GM19351 (cell line): ENCODE results near the gene GRN.
"Not testable (repeated sequence)": the region's sequence is repeated elsewhere in the genome, so short reads cannot be mapped to it uniquely, and the experiment has no call there.

ENCODE experiments used
- ATAC-seq: cut with Tn5 transposase; IDR thresholded peaks from one replicate; pipeline ENCODE4 v1.9.1; 2021; ENCODE audit warnings: mild to moderate bottlenecking, moderate library complexity; ENCODE audit not compliant: unreplicated experiment

GRN gene

GRCh38 chr17:44321246-44322120 lies 23.6 kb upstream of the GRN start:
- ATAC-seq: no peak

- no peak for ATAC-seq
Measured at GRCh38 chr17:44322236-44322895, 22.7 kb upstream of the GRN start.

- no peak for ATAC-seq
Measured at GRCh38 chr17:44323359-44324091, 21.6 kb upstream of the GRN start.

DNA sequence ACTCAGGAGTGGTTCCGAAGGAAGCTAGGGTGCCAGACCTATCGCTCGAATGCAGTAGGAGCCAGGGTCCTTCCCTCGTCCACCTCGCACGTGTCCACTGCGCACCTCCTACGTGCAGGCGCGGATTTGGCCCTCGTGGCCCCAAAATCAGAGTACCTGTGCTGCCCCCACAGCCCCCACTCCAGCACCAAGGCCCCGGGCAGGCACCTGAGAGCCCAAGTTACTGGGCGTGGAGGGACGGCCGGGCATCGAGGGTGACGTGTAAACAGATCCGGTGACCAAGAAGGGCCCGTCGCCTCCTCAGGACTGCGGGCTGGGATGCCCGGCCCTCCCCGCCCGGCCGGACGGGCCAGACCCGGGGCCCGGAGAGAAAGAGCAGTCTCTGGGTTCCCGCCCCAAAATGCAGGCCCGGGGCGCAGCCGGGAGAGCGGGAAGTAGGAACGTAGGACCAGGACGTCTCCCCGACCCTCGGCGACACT lies 21.0 kb upstream of the GRN start:
- no peak for ATAC-seq

DNA sequence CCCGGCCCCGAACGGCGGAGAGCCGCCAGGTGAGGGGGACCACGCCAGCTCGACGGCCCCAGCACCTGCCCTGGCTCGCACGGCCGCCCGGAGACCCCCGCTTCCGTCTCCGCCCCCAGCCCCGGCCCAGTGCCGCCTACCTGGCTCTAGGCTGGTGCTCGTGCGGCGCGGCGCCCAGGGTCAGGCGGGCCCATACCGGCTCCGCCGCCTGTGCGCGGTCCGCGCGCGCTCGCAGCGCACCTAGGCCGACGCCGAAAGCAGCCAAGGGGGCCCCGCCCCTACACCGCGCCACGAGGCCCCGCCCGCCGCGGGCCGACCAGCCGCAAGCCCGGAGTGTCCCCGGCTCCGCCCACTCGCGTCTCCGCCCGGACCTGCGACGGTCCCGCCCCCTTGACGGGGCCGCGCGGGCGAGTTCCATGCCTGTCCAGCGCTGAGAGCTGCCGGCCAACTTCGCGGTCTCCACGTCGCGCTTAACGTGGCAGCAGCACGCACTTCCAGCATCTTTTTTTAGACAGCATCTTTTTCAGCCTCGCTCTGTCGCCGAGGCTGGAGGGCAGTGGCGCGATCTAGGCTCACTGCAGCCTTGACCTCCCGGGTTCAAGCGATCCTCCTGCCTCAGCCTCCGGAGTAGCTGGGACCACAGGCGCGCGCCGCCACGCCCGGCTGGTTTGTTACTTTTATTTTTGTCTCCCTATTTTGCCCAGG lies 20.4 kb upstream of the GRN start, which contains the start of gene SLC25A39:
SLC25A39 (minus strand) TSS at position 253 of the 705 bp plus-strand sequence. CDS start 1,261 bp downstream, outside the sequence.
- peak; percentile 61 for ATAC-seq

- peak; percentile 55 for ATAC-seq
Measured at GRCh38 chr17:44326861-44327444, 18.1 kb upstream of the GRN start.

DNA sequence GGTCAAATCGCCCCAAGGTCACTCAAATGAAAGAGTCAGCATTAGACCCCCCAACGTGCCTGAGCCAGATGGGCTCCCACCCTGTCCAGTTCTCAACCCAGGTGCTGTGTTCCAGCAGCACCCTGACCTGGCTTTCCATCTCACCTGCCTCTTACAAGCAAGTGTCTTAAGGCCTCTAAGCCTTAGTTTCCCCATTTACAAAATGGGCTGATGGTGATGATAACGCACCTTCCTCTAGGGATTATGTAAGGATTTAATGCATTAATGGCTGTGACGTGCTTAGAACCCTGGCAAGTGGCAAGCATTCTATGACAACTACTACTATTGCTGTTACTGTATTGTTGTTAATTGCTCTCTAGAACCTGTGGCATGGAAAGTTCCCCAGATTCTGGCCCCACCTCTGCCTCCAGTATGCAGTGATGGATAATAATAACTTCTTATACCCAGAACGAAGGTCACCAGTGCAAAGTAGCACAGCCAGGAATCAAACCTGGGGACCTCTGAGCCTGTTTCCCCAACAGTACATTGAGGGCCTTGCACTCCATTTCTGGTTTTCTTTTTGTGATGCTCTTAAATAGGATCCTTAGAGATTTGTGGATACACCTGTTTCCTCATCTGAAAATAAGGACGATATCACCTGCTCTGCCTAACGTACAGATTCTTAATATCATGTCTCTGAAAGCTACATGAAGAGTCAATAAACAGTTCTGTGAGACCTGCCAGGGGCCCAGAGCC lies 17.2 kb upstream of the GRN start:
- ATAC-seq: no peak

- not testable (repeated sequence) for ATAC-seq
Measured at GRCh38 chr17:44329516-44329915, 15.6 kb upstream of the GRN start.

DNA sequence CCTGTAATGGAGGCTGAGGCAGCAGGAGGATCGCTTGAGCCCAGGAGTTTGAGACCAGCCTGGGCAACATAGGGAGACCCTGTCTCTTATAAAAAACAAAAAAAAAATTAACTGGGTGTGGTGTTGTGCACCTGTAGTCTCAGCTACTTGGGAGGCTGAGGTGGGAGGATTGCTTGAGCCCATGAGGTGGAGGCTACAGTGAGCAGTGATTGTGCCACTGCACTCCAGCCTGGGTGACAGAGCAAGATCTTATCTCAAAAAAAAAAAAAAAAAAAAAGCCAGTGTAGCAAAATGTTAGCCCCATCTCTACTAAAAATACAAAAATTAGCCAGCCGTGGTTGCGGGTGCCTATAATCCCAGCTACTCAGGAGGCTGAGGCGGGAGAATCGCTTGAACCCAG lies 14.8 kb upstream of the GRN start:
- ATAC-seq: not testable (repeated sequence)

- no peak for ATAC-seq
Measured at GRCh38 chr17:44331249-44331760, 13.8 kb upstream of the GRN start.

DNA sequence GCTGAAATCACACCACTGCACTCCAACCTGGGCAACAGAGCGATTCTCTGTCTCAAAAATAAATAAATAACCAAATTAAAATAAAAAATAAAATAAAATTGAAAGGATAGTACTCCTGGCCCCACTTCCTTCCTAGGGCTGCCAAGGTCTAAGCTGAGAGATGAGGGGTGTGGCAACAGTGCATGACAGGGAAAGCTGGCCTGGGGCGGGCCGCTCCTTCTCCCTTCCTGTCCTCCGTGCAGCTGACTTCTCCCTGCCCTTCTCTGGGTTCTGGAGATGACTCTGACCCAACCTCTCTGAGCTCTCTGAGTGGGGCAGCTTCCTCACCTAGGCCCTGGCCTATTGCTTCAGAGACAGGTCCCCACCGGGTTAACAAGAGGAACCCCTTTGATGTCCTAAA lies 11.7 kb upstream of the GRN start:
- no peak for ATAC-seq

GRCh38 chr17:44334315-44334714 lies 10.8 kb upstream of the GRN start:
- ATAC-seq: no peak

GRCh38 chr17:44334727-44335126 lies 10.4 kb upstream of the GRN start:
- no peak for ATAC-seq

DNA sequence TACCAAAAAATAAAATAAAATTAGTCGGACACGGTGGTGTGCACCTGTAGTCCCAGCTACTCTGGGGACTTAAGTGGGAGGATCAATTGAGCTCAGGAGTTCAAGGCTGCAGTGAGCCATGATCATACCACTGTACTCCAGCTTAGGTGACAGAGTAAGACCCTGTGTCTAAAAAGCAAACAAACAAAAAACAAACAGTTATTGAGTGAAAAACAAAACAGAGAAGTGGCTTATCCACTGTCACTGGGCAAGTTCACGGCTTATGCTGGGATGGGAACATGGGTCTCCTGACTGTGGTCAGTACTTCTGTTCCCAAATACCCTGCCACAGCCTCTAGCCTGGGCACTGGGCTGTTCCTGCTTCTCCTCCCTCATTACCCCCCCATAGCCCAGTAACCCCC lies 9.5 kb upstream of the GRN start:
- ATAC-seq: no peak

GRCh38 chr17:44335968-44336367 lies 9.1 kb upstream of the GRN start:
- no peak for ATAC-seq

DNA sequence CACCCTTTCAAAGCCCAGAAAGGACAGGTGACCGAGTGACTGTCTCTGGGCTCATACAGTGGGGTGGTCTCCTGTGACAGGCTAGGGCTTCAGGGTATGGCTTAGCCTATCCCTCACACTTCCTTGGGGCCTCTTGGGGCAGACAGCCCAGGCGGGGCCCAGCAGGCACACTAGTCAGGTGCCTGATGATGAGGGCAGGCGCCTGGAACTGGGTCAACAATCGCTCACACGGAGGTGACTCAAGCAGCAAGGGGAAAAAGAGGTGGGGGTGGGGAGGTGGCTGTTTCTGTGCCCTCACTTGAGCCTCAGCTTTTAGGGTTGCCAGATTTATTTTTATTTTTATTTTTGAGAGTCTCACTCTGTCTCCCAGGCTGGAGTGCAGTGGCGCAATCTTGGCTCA lies 6.4 kb upstream of the GRN start:
- no peak for ATAC-seq

GRCh38 chr17:44340553-44340952 lies 4.5 kb upstream of the GRN start:
- ATAC-seq: not testable (repeated sequence)

DNA sequence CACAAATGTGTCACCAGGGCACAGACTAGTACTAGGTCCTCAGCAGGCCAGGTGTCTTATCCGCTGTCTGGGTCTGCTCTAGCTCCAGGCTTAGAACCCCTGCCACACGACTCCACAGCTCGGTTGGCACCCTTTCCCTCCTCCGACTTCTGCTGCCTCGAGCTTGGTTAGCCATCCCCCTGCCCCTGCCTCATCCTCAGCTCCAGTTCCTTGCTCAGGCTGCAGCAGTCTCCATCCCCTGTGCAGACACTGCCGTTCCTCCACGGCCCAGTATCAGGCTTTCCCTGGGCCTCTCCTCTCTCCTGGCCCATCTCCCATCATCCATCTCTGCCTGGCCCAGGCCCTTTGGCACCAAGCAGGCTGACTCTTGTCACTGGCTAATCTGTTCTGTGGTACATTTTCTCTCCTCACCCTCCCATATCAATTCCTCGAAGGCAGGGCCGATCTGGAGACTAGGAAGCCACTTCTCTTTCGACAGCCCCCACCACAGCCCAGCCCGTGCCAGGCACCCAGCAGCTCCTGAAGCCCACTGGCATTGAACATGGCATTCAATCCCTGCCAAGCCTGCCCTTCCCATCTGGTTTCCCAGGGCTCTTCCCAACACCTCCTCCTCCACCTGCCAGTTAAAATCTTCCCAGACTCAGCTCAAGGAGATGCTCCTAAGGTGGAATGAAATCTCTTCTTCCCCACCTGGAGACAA lies 1.4 kb upstream of the GRN start:
- no peak for ATAC-seq
